ENCODE data around the gene SPINT2. TPM values are rescaled to one million over a fixed set of nuclear protein-coding genes. Genes with fewer than 3 reads are reported as not detected.
"Not testable (repeated sequence)": the region's sequence is repeated elsewhere in the genome, so short reads cannot be mapped to it uniquely, and the experiment has no call there.

The SPINT2 gene
- polyA plus RNA-seq, 1 donor, result 4.8 TPM

GRCh38 chr19:38239816-38240215 is 24.6 kb upstream of the SPINT2 start:
- DNase-seq (ENCODE audit: low read depth), result no peak

- DNase-seq (ENCODE audit: low read depth), result no peak
Observed at GRCh38 chr19:38243279-38243673, 21.1 kb upstream of the SPINT2 start.

GRCh38 chr19:38245826-38246498 is 18.4 kb upstream of the SPINT2 start:
- no peak for DNase-seq (ENCODE audit: low read depth)

GRCh38 chr19:38247126-38247525 is 17.2 kb upstream of the SPINT2 start:
- no peak for DNase-seq (ENCODE audit: low read depth)

GRCh38 chr19:38247734-38248268 is 16.6 kb upstream of the SPINT2 start:
- no peak for DNase-seq (ENCODE audit: low read depth)

GRCh38 chr19:38248421-38248820 is 16.0 kb upstream of the SPINT2 start:
- DNase-seq (ENCODE audit: low read depth), result no peak

GRCh38 chr19:38250428-38250820 is 13.9 kb upstream of the SPINT2 start:
- no peak for DNase-seq (ENCODE audit: low read depth)

GRCh38 chr19:38250821-38251563 is 13.4 kb upstream of the SPINT2 start:
- no peak for DNase-seq (ENCODE audit: low read depth)

- DNase-seq (ENCODE audit: low read depth), result no peak
Observed at GRCh38 chr19:38251564-38252051, 12.8 kb upstream of the SPINT2 start.

GRCh38 chr19:38252385-38252784 is 12.0 kb upstream of the SPINT2 start:
- no peak for DNase-seq (ENCODE audit: low read depth)

GRCh38 chr19:38252941-38253691 is 11.3 kb upstream of the SPINT2 start:
- no peak for DNase-seq (ENCODE audit: low read depth)

GRCh38 chr19:38253788-38254187 is 10.6 kb upstream of the SPINT2 start:
- DNase-seq (ENCODE audit: low read depth), result no peak

GRCh38 chr19:38255383-38256014 is 8.9 kb upstream of the SPINT2 start:
- no peak for DNase-seq (ENCODE audit: low read depth)

- DNase-seq (ENCODE audit: low read depth), result not testable (repeated sequence)
Observed at GRCh38 chr19:38261942-38262341, 2.4 kb upstream of the SPINT2 start.

- DNase-seq (ENCODE audit: low read depth), result no peak
Observed at GRCh38 chr19:38262585-38263268, 1.6 kb upstream of the SPINT2 start.

GRCh38 chr19:38263689-38264485 is 486 bp upstream of the SPINT2 start:
- DNase-seq (ENCODE audit: low read depth), result no peak

- DNase-seq (ENCODE audit: low read depth), result no peak
Observed at GRCh38 chr19:38265213-38265861, 964 bp downstream of the SPINT2 start.

GRCh38 chr19:38265921-38266429 is 1.6 kb downstream of the SPINT2 start:
- DNase-seq (ENCODE audit: low read depth), result no peak

GRCh38 chr19:38266981-38267597 is 2.7 kb downstream of the SPINT2 start:
- DNase-seq (ENCODE audit: low read depth), result no peak

Data from forelimb muscle (tissue), 1 donor.